H1 (cell line): ENCODE results near the gene RAB7B. TPM values are rescaled to one million over a fixed set of nuclear protein-coding genes. Genes with fewer than 3 reads are reported as not detected.

Source experiments
- CTCF ChIA-PET: fragments of 300-600 bp; sonication (Branson Sonifier 250); formaldehyde crosslinking; loops from one replicate; lab custom pipeline; 2021; ENCODE audit not compliant: partially characterized antibody; lab: Charles Lee
- POLR2A ChIA-PET: fragments of 300-600 bp; sonication (Branson Sonifier 250); formaldehyde crosslinking; loops from one replicate; lab custom pipeline; 2021; ENCODE audit warnings: inconsistent platforms; ENCODE audit not compliant: partially characterized antibody; lab: Charles Lee
- DNase-seq, 2 experiments: peaks; one replicate each; pipeline versions ENCODE4 v3.0.0 to v3.0.0-alpha.2; 2010 to 2022; ENCODE audit warnings: low spot score in 2 of 2, low read depth in 1 of 2, mixed read lengths in 1 of 2
- FAIRE-seq: peaks from 2 replicates; lab custom pipeline; 2011; peaks lifted over from hg19 to GRCh38; lab: Jason Lieb, UNC
- H2AFZ ChIP-seq: 2 replicates; pipeline ENCODE4 v1.8.1; 2012; ENCODE audit warnings: low read length, inconsistent platforms
- H2AK5ac ChIP-seq: 2 replicates; pipeline ENCODE4 v1.6.1; 2013; ENCODE audit warnings: low read depth, low read length
- H2BK120ac ChIP-seq: replicated peaks from 2 replicates; pipeline ENCODE3; 2013; ENCODE audit warnings: low read depth, low read length, inconsistent platforms
- H2BK12ac ChIP-seq: 2 replicates; pipeline ENCODE4 v1.6.1; 2013; ENCODE audit warnings: low read depth, low read length
- H2BK15ac ChIP-seq: 2 replicates; pipeline ENCODE4 v1.6.1; 2013; ENCODE audit warnings: low read length
- H2BK20ac ChIP-seq: 2 replicates; pipeline ENCODE4 v1.6.1; 2013; ENCODE audit warnings: low read length
- H2BK5ac ChIP-seq: 2 replicates; pipeline ENCODE4 v1.6.1; 2013; ENCODE audit warnings: low read depth, low read length
- H3K14ac ChIP-seq: 2 replicates; pipeline ENCODE4 v1.6.1; 2013; ENCODE audit warnings: inconsistent platforms; ENCODE audit not compliant: insufficient read length
- H3K18ac ChIP-seq: 2 replicates; pipeline ENCODE4 v1.6.1; 2013; ENCODE audit warnings: low read length; ENCODE audit errors: extremely low read depth
- H3K23ac ChIP-seq: 2 replicates; pipeline ENCODE4 v1.6.1; 2013; ENCODE audit warnings: inconsistent platforms; ENCODE audit not compliant: insufficient read length
- H3K23me2 ChIP-seq: 2 replicates; pipeline ENCODE4 v1.6.1; 2013; ENCODE audit warnings: low read depth, low read length
- H3K27ac ChIP-seq: 2 replicates; pipeline ENCODE4 v1.6.1; 2011; ENCODE audit warnings: low read depth, low read length, inconsistent platforms
- H3K27me3 ChIP-seq, 4 experiments: replicated peaks in 1 of 4; 1 replicate in 1 of 4; 2 replicates in 3 of 4; pipeline versions ENCODE4 v1.6.1 to v1.8.1; 2011 to 2013; ENCODE audit warnings: low read length in 3 of 4, mild to moderate bottlenecking in 3 of 4, inconsistent platforms in 2 of 4, mixed read lengths in 2 of 4, moderate library complexity in 1 of 4; ENCODE audit not compliant: control insufficient read depth in 3 of 4, insufficient read depth in 3 of 4; ENCODE audit errors: extremely low read depth in 1 of 4
- H3K36me3 ChIP-seq, 4 experiments: 2 replicates each; pipeline versions ENCODE4 v1.6.1 to v1.8.1; 2011 to 2013; ENCODE audit warnings: mild to moderate bottlenecking in 4 of 4, low read length in 3 of 4, moderate library complexity in 2 of 4, control low read depth in 1 of 4, inconsistent platforms in 1 of 4; ENCODE audit not compliant: insufficient read depth in 4 of 4, control insufficient read depth in 2 of 4
- H3K4ac ChIP-seq: replicated peaks from 2 replicates; pipeline ENCODE3; 2013; ENCODE audit warnings: low read length, low read depth, mixed read lengths, inconsistent platforms; ENCODE audit not compliant: insufficient read length
- H3K4me1 ChIP-seq, 4 experiments: replicated peaks in 1 of 4; 1 replicate in 1 of 4; 2 replicates in 3 of 4; pipeline versions ENCODE4 v1.6.1 to v1.8.1; 2011 to 2013; ENCODE audit warnings: low read length in 3 of 4, inconsistent platforms in 2 of 4, mixed read lengths in 1 of 4; ENCODE audit not compliant: insufficient read depth in 4 of 4, control insufficient read depth in 3 of 4
- H3K4me2 ChIP-seq, 2 experiments: 2 replicates each; pipeline versions ENCODE4 v1.6.1 to v1.8.1; 2011 to 2013; ENCODE audit warnings: low read depth in 2 of 2, low read length in 2 of 2, control low read depth in 1 of 2, inconsistent platforms in 1 of 2, mild to moderate bottlenecking in 1 of 2; ENCODE audit not compliant: insufficient read depth in 1 of 2
- H3K4me3 ChIP-seq, 4 experiments: fragments of 200-600, 300-600 bp in 1 of 4; sonication (generic), shearing (Covaris generic), sonication (Bioruptor Twin) in 1 of 4; 2 replicates each; pipeline versions ENCODE4 v1.5.1 to v1.8.1; 2011 to 2016; ENCODE audit warnings: low read length in 4 of 4, low read depth in 3 of 4, control low read depth in 2 of 4, inconsistent platforms in 2 of 4, mild to moderate bottlenecking in 2 of 4, mixed read lengths in 1 of 4, moderate library complexity in 1 of 4; ENCODE audit not compliant: insufficient read depth in 2 of 4; ENCODE audit errors: extremely low read depth in 1 of 4
- H3K56ac ChIP-seq: replicated peaks from 2 replicates; pipeline ENCODE3; 2013; ENCODE audit warnings: low read depth, mild to moderate bottlenecking, mixed read lengths, low read length, inconsistent platforms; ENCODE audit not compliant: insufficient read length
- H3K79me1 ChIP-seq: 2 replicates; pipeline ENCODE4 v1.6.1; 2013; ENCODE audit warnings: low read depth, low read length, control low read depth
- H3K79me2 ChIP-seq, 2 experiments: 2 replicates each; pipeline versions ENCODE4 v1.6.1 to v1.8.1; 2012 to 2013; ENCODE audit warnings: low read length in 2 of 2, mild to moderate bottlenecking in 2 of 2, inconsistent platforms in 1 of 2; ENCODE audit not compliant: insufficient read depth in 2 of 2, control insufficient read depth in 1 of 2
- H3K9ac ChIP-seq, 4 experiments: replicated peaks in 1 of 4; 1 replicate in 1 of 4; 2 replicates in 3 of 4; pipeline versions ENCODE4 v1.6.1 to v1.8.1; 2011 to 2013; ENCODE audit warnings: low read depth in 3 of 4, low read length in 3 of 4, control low read depth in 2 of 4, mild to moderate bottlenecking in 2 of 4, moderate library complexity in 2 of 4, inconsistent platforms in 1 of 4; ENCODE audit errors: extremely low read depth in 1 of 4
- H3K9me3 ChIP-seq, 2 experiments: 2 replicates each; pipeline versions ENCODE4 v1.6.1 to v1.8.1; 2012 to 2013; ENCODE audit warnings: mild to moderate bottlenecking in 2 of 2, moderate library complexity in 2 of 2, control low read depth in 1 of 2, inconsistent platforms in 1 of 2, low read depth in 1 of 2, low read length in 1 of 2, mixed read lengths in 1 of 2; ENCODE audit not compliant: insufficient read depth in 2 of 2
- H4K20me1 ChIP-seq, 2 experiments: replicated peaks in 1 of 2; 2 replicates each; pipeline versions ENCODE3 to v1.8.1; 2011 to 2013; ENCODE audit warnings: inconsistent platforms in 2 of 2, low read length in 2 of 2, mild to moderate bottlenecking in 1 of 2; ENCODE audit not compliant: insufficient read depth in 2 of 2, control insufficient read depth in 1 of 2
- H4K5ac ChIP-seq: 2 replicates; pipeline ENCODE4 v1.6.1; 2013; ENCODE audit warnings: low read length, low read depth, mixed read lengths, inconsistent platforms; ENCODE audit not compliant: insufficient read length
- H4K8ac ChIP-seq: 2 replicates; pipeline ENCODE4 v1.8.0; 2013; ENCODE audit warnings: mild to moderate bottlenecking, moderate library complexity, low read length, inconsistent platforms; ENCODE audit not compliant: insufficient read depth; ENCODE audit errors: extremely low read depth
- H4K91ac ChIP-seq: replicated peaks from 2 replicates; pipeline ENCODE3; 2013; ENCODE audit warnings: low read length, mixed read lengths, inconsistent platforms; ENCODE audit not compliant: insufficient read length
- KDM5A ChIP-seq: fragments of 200-600 bp; IDR thresholded peaks from 2 replicates; pipeline ENCODE4 v1.7.1; 2012; ENCODE audit warnings: mild to moderate bottlenecking, low read length, inconsistent platforms, mixed read lengths
- MAFK ChIP-seq: IDR thresholded peaks from 2 replicates; pipeline ENCODE4 v1.6.1; 2012; ENCODE audit warnings: low read depth, mild to moderate bottlenecking, improper control_type of control experiment, low read length
- WGBS, 2 experiments: shearing (Covaris generic) in 1 of 2; methylation state at CpG; one replicate each; pipeline versions ENCODE4 v1.1.6 to v1.1.7; 2013 to 2015; ENCODE audit warnings: low lambda C conversion rate in 2 of 2, mixed read lengths in 2 of 2, inconsistent platforms in 1 of 2, low coverage in 1 of 2, missing lambda C conversion rate in 1 of 2; ENCODE audit not compliant: insufficient replicate concordance in 2 of 2, insufficient coverage in 1 of 2, insufficient read length in 1 of 2; ENCODE audit errors: extremely low coverage in 1 of 2, missing lambda C conversion rate in 1 of 2; 5-methylcytosine and 5-hydroxymethylcytosine counted together
- polyA plus RNA-seq, 7 experiments: library from polyadenylated mRNA; depleted of rRNA in 3 of 7; stranded (reverse) in 5 of 7; unstranded in 2 of 7; fragments of >200 nt in 5 of 7; fragments of 200-250 nt in 2 of 7; gene quantifications; 1 replicate in 5 of 7; 2 replicates in 1 of 7; 4 replicates in 1 of 7; pipeline versions ENCODE4 v1.2.1 to v1.2.3, GENCODE V29; 2011 to 2013; ENCODE audit warnings: missing spikeins in 2 of 7, mixed read lengths in 2 of 7
- total RNA-seq: library from RNA; stranded (reverse); fragmentation: NEBNext Ultra II Directional; extraction: Animal tissue kit (Norgen Biotek cat#: 25700); gene quantifications from 2 replicates; pipeline ENCODE4 v1.2.1, GENCODE V29; 2021

Gene RAB7B
- total and polyA plus RNA-seq, 2 of the 8 experiments (the other 6 are each of a cell fraction or from before 2014, with no cell fraction given): 0.05 TPM; not detected in 1

- POLR2A ChIA-PET: no interaction called here
- H3K4me3 ChIP-seq: no peak overlapping the region
- H2BK20ac ChIP-seq: no peak overlapping the region
- H3K4me1 ChIP-seq: peaks cover 0 to 4% (median 2%) of the 10 kb centered on the region in 4 experiments; a peak in 3 of 7 replicates
- H2BK5ac ChIP-seq: no peak overlapping the region
- H2BK15ac ChIP-seq: no peak overlapping the region
- FAIRE-seq (no peak), DNase-seq (no peak)
- no peak overlapping the region for H2BK12ac ChIP-seq
- peaks cover 12% of the 10 kb centered on the region for H3K23me2 ChIP-seq
- CTCF ChIA-PET: interaction anchor here (0.6 to 5.7 kb wide), 9 partner anchors 11 to 774 kb away, joined by 3 to 37 read pairs (median 4); no protein-coding TSS in a partner anchor
- WGBS, 2 experiments: 80% methylated on average over 7 of the region's 8 CpGs; no CpG with 5 or more reads in 1 of the 2 experiments
- H4K91ac ChIP-seq: no peak overlapping the region
- H3K27me3 ChIP-seq: peaks cover 6 to 23% (median 17%) of the 10 kb centered on the region in 4 experiments
- 0 out of 2 replicates have a peak, but pooled peaks have one; percentile 38 for TF ChIP-seq MAFK
- TF ChIP-seq KDM5A: no peak
- no peak overlapping the region for H3K4ac ChIP-seq
- H3K36me3 ChIP-seq: no peaks in the 10 kb centered on the region
- H3K79me2 ChIP-seq: no peaks in the 10 kb centered on the region; a peak in 1 of 4 replicates
- H3K9me3 ChIP-seq: no peaks in the 10 kb centered on the region
- H3K4me2 ChIP-seq: no peak overlapping the region
- no peak overlapping the region for H3K27ac ChIP-seq
- no peak overlapping the region for H3K9ac ChIP-seq
- no peaks in the 10 kb centered on the region for H3K79me1 ChIP-seq
- no peak overlapping the region for H4K8ac ChIP-seq
- no peak overlapping the region for H3K23ac ChIP-seq
- H4K5ac ChIP-seq: no peak overlapping the region
- H4K20me1 ChIP-seq: peaks cover 0 to 11% of the 10 kb centered on the region in 2 experiments
- no peak overlapping the region for H2BK120ac ChIP-seq
- no peak overlapping the region for H3K14ac ChIP-seq
- no peak overlapping the region for H3K56ac ChIP-seq
- no peak overlapping the region for H3K18ac ChIP-seq
- no peak overlapping the region for H2AK5ac ChIP-seq
- H2AFZ ChIP-seq: no peak overlapping the region
Observed at GRCh38 chr1:206000641-206001339, 2.4 kb downstream of the RAB7B start.
